Ectodermal cell (in vitro differentiated cells): Measurements from ENCODE around the gene ALDH6A1. TPM values are rescaled to one million over a fixed set of nuclear protein-coding genes. Genes with fewer than 3 reads are reported as not detected.
"Not testable (repeated sequence)": the region's sequence is repeated elsewhere in the genome, so short reads cannot be mapped to it uniquely, and the experiment has no call there.

Experiments used
- H3K27ac ChIP-seq: 2 replicates; pipeline ENCODE4 v1.7.0; 2013; ENCODE audit warnings: mild to moderate bottlenecking, low read depth, low read length; ENCODE audit not compliant: insufficient read depth, poor library complexity, severe bottlenecking
- H3K27me3 ChIP-seq: 2 replicates; pipeline ENCODE4 v1.7.0; 2013; ENCODE audit warnings: mild to moderate bottlenecking, low read length; ENCODE audit not compliant: insufficient read depth, control insufficient read depth, poor library complexity, severe bottlenecking
- H3K36me3 ChIP-seq: one replicate; pipeline ENCODE4 v1.7.0; 2013; ENCODE audit warnings: low read length; ENCODE audit not compliant: control insufficient read depth, insufficient read depth
- H3K4me1 ChIP-seq: one replicate; pipeline ENCODE4 v1.7.0; 2013; ENCODE audit warnings: low read length; ENCODE audit not compliant: control insufficient read depth, insufficient read depth
- H3K4me3 ChIP-seq: 2 replicates; pipeline ENCODE4 v1.7.0; 2013; ENCODE audit warnings: low read depth, low read length, control low read depth; ENCODE audit not compliant: insufficient read depth
- H3K9me3 ChIP-seq: 2 replicates; pipeline ENCODE4 v1.7.0; 2013; ENCODE audit warnings: mild to moderate bottlenecking, low read length, moderate library complexity; ENCODE audit not compliant: control insufficient read depth
- WGBS, 2 experiments: methylation state at CpG; one replicate each; pipeline ENCODE4 v1.1.7; 2013; ENCODE audit warnings: missing lambda C conversion rate in 2 of 2; 5-methylcytosine and 5-hydroxymethylcytosine counted together
- polyA plus RNA-seq, 4 experiments: library from polyadenylated mRNA; stranded (reverse); fragments of 50-300 nt; gene quantifications; one replicate each; pipeline ENCODE4 v1.2.3, GENCODE V29; 2013

The ALDH6A1 gene
- polyA plus RNA-seq (2013, experiment 1 of 4) = 33.5 TPM
- 37.7 TPM for polyA plus RNA-seq (2013, experiment 2 of 4)
- polyA plus RNA-seq (2013, experiment 3 of 4) = 19.5 TPM
- 22.8 TPM for polyA plus RNA-seq (2013, experiment 4 of 4)

- peaks cover 6% of the 10 kb centered on the region for H3K4me1 ChIP-seq
- no peaks in the 10 kb centered on the region for H3K36me3 ChIP-seq
- H3K27me3 ChIP-seq = no peaks in the 10 kb centered on the region
- WGBS, 2 experiments = 0% methylated on average over 46 of the region's 46 CpGs
- peak within 1 kb of the TSS; percentile 61 for H3K4me3 ChIP-seq
- no peaks in the 10 kb centered on the region for H3K9me3 ChIP-seq
- H3K27ac ChIP-seq = peak within 1 kb of the TSS; percentile 87
Observed at GRCh38 chr14:74084277-74085046, at the start of gene ALDH6A1, which contains the start of gene LIN52. Gene ALDH6A1, minus strand, starts transcription at chr14:74084453. Its CDS starts 59 bp downstream, at chr14:74084394. Gene LIN52, plus strand, starts transcription at chr14:74084956. Its CDS starts 19 bp downstream, at chr14:74084975.

GRCh38 chr14:74127634-74128033 lies 43.4 kb upstream of the ALDH6A1 start:
- Histone ChIP-seq H3K36me3 (no peaks in the 10 kb centered on the region), H3K9me3 (no peaks in the 10 kb centered on the region), H3K27me3 (no peaks in the 10 kb centered on the region), H3K4me3 (no peak overlapping the region), H3K4me1 (no peaks in the 10 kb centered on the region), H3K27ac (no peak overlapping the region)
- 97 to 100% methylated on average over 1 of the region's 1 CpG for WGBS, 2 experiments

GRCh38 chr14:74126315-74127013 lies 42.2 kb upstream of the ALDH6A1 start:
- WGBS, 2 experiments = no CpG with 5 or more reads among the region's 1 CpG
- Histone ChIP-seq H3K27ac (no peak overlapping the region), H3K27me3 (no peaks in the 10 kb centered on the region), H3K9me3 (no peaks in the 10 kb centered on the region), H3K4me1 (no peaks in the 10 kb centered on the region), H3K4me3 (no peak overlapping the region), H3K36me3 (no peaks in the 10 kb centered on the region)

- not testable (repeated sequence) for H3K27me3 ChIP-seq, H3K4me1 ChIP-seq, H3K36me3 ChIP-seq, H3K9me3 ChIP-seq, H3K4me3 ChIP-seq, H3K27ac ChIP-seq
- 89 to 94% methylated on average over 3 of the region's 5 CpGs for WGBS, 2 experiments
Observed at GRCh38 chr14:74125487-74125886, 41.2 kb upstream of the ALDH6A1 start.

- not testable (repeated sequence) for H3K4me1 ChIP-seq, H3K36me3 ChIP-seq, H3K4me3 ChIP-seq, H3K27me3 ChIP-seq, H3K27ac ChIP-seq, H3K9me3 ChIP-seq
- WGBS, 2 experiments = 94% methylated on average over 12 to 13 of the region's 13 CpGs
Observed at GRCh38 chr14:74111395-74112216, 27.4 kb upstream of the ALDH6A1 start.

- no peak overlapping the region for H3K27ac ChIP-seq
- H3K27me3 ChIP-seq = no peaks in the 10 kb centered on the region
- no peaks in the 10 kb centered on the region for H3K9me3 ChIP-seq
- H3K4me1 ChIP-seq = no peaks in the 10 kb centered on the region
- H3K4me3 ChIP-seq = no peak overlapping the region
- WGBS, 2 experiments = 88 to 100% methylated on average over 1 of the region's 1 CpG
- H3K36me3 ChIP-seq = no peaks in the 10 kb centered on the region
Observed at GRCh38 chr14:74109369-74109768, 25.1 kb upstream of the ALDH6A1 start.

- Histone ChIP-seq H3K27ac (no peak overlapping the region), H3K4me3 (no peak overlapping the region), H3K36me3 (no peaks in the 10 kb centered on the region), H3K4me1 (no peaks in the 10 kb centered on the region), H3K9me3 (no peaks in the 10 kb centered on the region), H3K27me3 (no peaks in the 10 kb centered on the region)
- 91% methylated on average over 2 of the region's 2 CpGs; no CpG with 5 or more reads in 1 of the 2 experiments for WGBS, 2 experiments
Observed at GRCh38 chr14:74105381-74105780, 21.1 kb upstream of the ALDH6A1 start.

GRCh38 chr14:74089251-74090020 lies 5.2 kb upstream of the ALDH6A1 start:
- Histone ChIP-seq H3K4me1 (no peaks in the 10 kb centered on the region), H3K36me3 (no peaks in the 10 kb centered on the region), H3K27ac (no peak overlapping the region), H3K4me3 (no peak overlapping the region), H3K27me3 (no peaks in the 10 kb centered on the region), H3K9me3 (no peaks in the 10 kb centered on the region)
- WGBS, 2 experiments = 91 to 94% methylated on average over 8 of the region's 8 CpGs

- no peaks in the 10 kb centered on the region for H3K9me3 ChIP-seq
- peaks cover 6% of the 10 kb centered on the region for H3K4me1 ChIP-seq
- 100% methylated on average over 1 of the region's 1 CpG for WGBS, 2 experiments
- peak overlapping the region; percentile 61 for H3K4me3 ChIP-seq
- no peak overlapping the region for H3K27ac ChIP-seq
- no peaks in the 10 kb centered on the region for H3K27me3 ChIP-seq
- H3K36me3 ChIP-seq = no peaks in the 10 kb centered on the region
Observed at GRCh38 chr14:74085828-74086227, 1.6 kb upstream of the ALDH6A1 start.
